HG03175 (cell line): ENCODE data around the gene PTPRD.

ENCODE experiments used
- ATAC-seq: cut with Tn5 transposase; IDR thresholded peaks from one replicate; pipeline ENCODE4 v1.9.1; 2021; ENCODE audit warnings: mild to moderate bottlenecking, moderate library complexity; ENCODE audit not compliant: unreplicated experiment

The PTPRD gene

DNA sequence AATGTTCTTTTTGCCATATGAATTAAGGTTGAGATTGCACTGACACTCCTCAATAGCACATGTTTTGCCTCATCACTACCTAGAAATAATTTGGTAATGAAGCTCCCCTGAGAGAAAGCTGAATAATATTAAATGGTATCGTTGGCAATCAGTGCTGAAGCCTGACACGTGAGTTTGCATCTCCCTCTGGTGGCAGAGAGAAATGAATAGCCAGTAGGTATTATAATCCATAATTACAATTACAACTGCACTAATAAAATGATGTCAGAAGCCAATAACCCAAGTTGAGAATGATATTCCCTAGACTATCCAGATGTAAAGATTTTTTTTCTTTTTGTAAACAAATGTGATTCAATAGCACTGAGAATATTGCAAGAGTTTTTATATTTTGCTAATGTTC is 700.3 kb downstream of the PTPRD start:
- peak; percentile 59 for ATAC-seq

DNA sequence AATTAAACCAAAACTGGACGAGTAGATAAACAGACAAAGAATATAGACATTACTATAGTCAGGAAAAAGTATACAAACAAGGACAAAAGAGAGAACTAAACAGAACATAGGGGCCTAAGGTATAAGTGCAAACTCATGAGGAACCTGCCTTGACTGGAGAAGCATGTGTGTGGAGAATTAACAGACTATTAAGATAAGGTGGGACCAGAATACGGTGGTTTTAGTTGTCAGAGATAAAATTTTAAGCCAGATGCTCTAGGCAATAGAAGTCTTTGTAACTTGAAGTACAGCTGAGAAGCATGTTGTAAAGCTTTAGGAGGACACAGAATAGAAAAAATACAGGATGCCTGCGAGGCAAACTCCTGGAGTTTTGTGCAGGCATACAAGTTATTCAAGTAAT is 707.1 kb downstream of the PTPRD start:
- ATAC-seq: no peak

DNA sequence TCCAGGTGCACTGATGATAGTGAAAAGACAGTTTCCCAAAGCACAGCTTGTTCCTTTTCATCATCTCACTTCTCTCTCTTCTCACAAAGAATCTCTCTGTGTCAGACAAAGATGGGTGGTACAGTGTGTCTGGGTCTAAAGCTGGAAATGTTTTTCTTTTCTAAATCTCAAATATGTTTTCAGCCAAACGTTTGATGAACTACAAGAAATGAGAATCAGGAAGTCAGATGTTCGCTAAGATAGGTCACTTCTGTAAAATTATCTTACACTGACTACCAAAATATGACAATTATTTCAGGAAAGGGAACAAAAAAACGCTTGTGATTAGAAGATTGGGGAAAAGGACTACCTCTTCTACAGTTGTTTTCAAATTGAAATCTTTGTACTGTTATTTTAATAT is 708.8 kb downstream of the PTPRD start:
- no peak for ATAC-seq

DNA sequence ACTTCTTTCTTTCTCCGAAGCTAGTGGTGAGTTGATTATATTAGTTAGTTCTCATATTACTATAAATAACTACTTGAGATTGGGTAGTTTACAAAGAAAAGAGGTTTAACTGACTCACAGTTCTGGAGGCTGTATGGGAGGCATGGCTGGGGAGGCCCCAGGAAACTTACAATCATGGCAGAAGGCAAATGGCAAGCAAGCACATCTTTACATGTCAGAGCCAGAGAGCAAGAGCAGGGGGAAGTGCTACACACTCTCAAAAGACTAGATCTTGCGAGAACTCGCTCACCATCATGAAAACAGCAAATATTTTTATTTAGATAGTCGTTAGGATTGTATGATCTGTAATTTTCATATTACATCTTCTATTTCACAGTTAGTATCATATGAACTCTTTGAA is 711.2 kb downstream of the PTPRD start:
- ATAC-seq: no peak

DNA sequence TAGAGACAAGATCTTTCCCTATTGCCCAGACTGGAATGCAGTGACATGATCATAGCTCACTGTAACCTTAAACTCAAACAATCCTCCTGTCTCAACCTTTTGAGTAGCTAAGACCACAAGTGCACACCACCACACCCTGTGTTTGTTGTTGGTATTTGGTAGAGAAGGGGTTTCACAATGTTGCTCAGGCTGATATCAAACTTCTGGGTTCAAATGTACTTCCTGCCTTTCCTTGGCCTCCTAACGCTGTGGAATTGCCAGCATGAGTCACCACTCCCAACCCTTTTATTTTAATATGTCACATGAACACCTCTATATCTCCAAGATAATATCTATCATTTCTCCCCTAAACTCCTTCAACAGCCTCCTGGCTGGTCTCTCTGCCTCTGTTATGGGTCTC is 719.0 kb downstream of the PTPRD start:
- no peak for ATAC-seq

DNA sequence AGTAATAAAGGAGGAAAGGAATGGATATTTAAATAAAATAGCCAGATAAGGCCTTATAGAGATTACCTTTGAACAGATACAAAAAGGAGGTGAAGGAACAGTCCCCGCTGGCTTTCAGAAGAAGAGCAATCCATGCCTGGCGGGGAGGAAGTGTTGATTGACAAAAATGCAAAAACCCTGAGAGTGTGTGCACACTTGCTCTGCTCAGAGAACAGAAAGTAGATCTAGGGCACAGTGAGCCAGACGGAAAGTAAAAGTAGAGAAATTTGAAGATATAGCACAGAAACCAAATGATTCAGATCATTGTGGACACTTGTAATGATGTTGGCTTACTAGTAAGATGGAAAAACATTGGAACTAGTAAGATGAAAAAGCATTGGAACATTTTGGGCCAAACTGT is 720.6 kb downstream of the PTPRD start:
- no peak for ATAC-seq

DNA sequence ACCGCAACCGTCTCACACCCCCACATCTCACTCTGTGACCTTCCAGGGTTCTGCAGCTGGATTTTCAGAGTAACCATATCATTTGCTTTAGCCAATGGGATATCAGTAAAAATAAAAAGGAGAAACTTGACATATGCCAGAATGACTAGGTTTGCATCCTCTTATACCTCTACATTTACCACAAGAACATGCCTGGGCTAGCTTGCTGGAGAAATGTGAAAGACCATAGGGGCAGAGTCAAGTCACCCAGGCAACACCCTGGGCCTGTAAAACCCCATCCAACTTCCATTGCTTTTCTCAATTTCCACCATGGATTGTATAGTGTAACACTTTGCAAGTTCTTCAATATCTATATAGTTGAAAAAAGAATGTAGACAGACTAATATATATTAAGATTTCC is 731.1 kb downstream of the PTPRD start:
- ATAC-seq: no peak

DNA sequence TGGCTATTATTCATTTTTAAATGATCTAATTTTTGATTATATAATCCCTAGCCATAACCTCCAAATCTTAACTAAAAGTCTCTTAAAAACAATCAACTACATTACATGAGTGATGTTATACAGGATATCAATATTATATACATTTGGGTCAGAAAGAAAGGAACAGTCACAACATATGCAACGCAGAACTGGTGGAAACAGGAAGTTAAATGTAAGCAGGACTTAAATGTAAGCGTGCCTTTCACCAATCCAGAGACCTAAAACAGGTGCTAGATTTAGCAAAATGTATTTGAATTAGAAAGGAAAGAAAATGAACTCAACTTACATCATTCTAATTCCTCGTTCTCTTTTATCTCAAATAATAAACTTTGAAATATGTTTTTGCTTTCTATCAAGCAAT is 738.5 kb downstream of the PTPRD start:
- ATAC-seq: peak; percentile 48

DNA sequence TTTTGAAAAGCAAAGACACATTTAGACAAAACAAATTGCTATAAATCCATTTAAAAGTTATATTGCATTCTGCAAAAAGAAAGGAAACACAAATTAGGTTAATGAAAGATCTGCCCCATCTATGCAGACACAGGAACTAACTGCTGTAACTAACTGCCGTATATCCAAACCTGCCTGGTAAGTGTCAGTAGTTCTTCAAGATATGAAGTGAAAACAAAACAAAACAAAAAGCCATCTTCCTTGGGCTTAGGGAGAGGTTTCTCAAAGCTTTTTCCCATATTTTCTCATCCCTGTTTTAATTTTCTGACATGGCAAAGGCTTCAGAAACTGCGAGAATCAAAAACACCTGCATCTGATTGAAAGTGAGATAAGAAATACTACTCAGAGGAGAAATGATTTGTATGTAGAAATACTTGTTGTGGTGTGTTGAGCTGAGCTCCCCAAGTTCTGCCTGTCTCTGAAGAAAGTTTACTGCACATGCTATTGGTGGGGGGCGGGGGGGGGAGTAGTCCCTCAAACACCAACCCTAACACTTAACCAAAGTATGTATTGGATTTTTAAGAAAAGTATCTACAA is 750.5 kb downstream of the PTPRD start:
- ATAC-seq: no peak

DNA sequence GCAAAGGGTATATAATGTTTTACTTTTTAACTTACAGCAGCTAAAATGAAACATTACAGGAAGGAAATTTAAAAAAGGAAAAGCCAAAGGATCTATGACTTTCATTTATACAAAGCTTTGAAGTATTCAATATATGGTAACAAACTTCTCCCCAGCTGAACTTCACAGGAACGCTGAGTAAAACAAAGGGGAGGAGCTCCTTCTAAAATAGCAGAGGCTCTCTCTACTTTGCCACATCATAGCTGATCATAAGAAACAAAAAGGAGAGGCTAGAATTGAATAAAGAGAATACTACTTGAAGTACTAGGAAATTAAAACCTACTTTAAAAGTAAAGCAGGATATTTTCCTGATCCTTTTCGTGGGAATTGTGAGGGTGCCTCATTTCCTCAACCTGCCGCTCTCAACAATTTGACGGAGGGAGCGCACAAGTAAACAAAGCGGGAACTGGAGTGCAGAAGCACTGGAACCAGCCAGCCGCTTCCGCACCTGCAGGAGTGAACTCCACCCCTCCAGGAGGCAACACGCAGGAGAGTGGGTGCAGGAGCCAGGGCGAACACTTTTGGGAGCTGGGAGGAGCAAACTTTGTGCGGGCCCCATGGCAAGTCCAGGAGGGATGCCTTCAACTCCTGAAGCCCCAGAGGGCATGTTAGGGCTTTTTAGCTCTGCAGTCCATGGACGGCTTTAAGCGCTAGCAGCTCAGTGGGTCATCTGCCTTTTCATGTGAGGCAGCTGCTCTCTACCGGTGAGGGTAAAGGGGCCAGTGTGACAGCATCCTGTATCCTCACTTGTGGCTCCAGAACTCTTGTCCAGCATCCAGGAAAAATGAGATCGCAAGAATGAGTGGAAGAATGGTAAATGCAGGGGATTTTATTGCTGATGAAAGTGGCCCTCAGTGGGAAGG is 757.4 kb downstream of the PTPRD start:
- no peak for ATAC-seq

DNA sequence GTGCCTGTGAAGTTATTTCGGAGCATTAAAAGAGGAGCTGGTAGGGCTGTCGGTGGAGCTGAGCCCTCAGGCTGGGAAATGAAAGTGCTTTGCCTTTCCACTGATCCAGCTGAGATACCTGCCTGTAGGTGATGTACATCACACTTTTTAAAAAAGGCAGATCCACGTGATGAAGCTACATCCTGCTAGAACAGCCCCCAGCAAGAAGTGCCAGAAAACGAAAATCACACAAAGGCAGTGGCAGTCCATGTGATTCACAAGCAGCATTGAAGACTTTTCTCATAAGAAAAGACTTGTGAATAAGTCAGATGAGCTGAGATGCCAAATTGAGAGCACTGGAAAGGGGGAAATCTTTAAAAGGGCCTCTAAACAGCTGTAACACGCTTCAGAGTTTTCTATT is 765.1 kb downstream of the PTPRD start:
- ATAC-seq: peak; percentile 32

DNA sequence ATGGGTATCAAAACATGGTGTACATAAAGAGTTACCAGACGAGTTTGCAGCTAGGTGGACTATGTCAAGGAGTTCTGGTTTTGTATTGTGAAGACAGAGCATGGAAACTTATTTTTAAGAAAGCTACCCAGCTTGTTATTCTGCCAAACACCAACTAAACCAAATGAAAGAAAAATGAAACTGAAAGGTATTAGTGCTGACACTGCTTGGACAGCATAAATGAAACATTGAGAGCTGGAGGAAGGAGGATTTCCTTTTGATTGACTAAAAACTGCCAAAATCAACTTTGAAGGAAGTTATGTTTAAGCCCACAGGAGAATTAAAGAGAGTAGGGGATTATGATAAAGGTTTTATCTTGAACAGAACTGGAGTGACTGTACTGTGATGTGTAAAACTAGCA is 766.2 kb downstream of the PTPRD start:
- ATAC-seq: peak; percentile 87

DNA sequence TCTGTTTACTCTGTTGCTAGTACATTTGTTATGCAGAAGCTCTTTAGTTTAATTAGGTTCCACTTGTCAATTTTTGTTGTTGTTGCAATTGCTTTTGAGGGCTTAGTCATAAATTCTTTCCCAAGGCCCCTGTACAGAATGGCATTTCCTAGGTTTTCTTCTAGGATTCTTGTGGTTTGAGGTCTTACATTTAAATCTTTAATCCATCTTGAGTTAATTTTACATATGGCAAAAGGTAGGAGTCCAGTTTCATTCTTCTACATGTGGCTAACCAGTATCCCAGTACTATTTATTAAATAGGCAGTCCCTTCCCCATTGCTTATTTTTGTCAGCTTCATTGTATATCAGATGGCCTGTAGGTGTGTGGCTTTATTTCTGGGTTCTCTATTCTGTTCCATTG is 792.4 kb downstream of the PTPRD start:
- ATAC-seq: no peak

DNA sequence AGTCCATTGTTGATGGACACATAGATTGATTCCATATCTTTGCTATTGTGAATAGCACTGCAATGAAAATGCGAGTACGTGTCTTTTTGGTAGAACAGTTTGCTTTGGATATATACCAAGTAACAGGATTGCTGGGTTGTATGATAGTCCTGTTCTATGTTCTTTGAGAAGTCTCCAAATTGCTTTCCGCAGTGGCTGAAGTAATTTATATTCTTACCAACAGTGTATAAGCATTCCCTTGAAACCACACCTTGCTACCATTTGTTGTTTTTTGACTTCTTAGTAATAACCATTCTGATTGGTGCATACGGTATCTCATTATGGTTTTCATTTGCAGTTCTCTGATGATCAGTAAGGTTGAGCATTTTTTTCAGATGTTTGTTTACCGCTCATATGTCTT is 792.9 kb downstream of the PTPRD start:
- ATAC-seq: no peak

DNA sequence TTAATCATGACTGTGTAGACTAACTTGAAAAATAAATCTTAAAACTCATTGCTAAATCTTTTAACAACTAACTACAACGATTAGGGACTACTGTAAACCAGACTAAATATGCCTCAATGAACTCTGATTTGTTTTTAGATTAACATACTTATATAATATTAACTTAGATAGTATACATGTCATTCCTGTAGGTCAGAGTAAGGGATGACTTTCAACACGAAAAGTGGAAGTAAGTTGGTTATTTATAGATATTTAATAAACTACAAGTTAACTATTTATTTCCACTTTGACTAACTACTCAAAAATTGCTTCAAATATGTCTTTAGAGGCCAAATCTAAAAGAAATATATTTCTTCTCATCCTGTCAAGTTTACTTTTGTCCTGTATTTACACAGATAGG is 795.6 kb downstream of the PTPRD start:
- peak; percentile 77 for ATAC-seq

DNA sequence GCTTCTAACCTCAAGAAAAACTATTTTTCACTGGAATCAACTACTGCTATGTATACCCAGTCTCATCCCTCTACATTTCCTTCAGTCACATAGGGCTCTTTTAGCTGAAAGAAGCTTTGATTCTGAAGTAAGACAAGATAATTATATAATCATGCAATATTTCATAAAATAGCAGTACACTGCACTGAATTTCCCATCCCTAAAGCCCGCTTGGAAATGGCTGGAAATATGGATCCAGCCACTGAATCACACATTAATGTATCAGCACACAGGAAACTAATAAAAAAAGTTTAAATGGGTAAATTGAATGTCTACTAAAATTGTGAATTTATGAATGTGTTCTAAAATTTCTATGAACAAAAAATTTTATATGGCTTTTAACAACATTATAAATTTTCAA is 808.7 kb downstream of the PTPRD start:
- ATAC-seq: no peak

DNA sequence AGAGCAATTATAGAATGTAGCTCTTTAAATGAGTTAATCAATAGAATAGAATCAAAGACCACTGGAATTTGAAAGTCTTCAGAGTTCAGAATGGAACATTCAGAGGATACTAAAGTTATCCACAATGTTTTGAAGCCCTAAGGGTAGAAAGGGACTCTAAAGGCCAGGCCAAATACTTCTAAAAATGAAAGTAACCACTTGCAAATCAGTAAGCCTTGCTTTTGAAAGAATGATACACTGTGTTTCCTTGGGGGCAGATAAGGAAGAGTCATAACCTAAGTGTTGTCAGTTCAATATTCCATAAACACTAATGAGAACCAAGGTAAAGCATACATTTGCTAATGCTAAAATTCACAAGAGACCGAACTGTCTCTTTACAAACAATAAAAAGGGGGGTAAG is 813.5 kb downstream of the PTPRD start:
- peak; percentile 62 for ATAC-seq

DNA sequence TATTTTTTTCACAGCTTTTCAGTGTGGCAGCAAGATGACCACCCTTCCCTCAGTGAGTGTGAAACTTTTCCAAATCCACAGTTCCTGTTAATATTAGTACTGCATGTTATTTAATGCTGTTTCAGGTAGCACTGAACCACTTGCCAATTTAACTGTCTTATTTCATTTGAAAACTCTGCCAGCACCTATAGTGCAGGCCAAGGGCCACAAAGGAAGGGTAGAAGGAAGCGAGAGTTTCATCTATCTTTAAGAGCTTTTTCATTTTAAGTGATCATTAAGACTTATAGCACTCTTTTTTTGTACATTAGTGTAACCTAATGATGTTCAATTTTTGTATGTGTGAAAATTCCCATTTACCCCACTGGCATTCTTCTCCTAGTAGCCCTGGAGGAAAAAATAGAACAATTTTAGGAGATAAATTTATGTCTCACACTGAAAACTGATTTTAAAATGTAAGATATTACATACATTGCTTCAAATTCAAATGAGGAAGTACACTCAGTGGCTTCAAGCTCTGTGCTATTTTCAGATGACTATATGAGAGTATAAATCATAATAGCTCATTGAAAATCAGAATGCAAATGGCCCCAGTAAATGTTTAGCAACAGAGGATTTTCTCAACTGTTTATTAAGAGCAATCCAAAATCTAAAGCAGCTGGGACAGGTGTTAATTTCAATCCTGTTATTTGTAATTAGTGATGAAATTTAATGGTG is 820.5 kb downstream of the PTPRD start:
- peak; percentile 78 for ATAC-seq

DNA sequence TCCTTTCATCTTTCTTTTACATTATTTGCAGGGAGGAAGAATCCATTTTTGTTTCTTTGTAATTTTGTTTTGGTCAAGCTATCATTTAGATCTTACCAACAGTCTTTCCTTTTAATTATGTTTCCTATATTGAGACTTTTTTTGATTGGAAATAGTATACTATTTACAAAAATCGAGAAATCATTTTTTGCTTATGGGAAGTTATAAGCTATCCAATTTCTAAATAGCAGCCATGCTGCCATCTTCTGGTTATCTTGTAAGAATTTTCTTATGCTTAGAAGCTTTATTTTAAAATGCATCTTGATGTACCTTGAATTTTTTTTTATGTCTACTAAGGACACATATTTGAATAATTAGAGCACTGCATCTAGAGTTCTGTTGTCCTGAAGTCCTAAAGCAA is 821.2 kb downstream of the PTPRD start:
- ATAC-seq: no peak

DNA sequence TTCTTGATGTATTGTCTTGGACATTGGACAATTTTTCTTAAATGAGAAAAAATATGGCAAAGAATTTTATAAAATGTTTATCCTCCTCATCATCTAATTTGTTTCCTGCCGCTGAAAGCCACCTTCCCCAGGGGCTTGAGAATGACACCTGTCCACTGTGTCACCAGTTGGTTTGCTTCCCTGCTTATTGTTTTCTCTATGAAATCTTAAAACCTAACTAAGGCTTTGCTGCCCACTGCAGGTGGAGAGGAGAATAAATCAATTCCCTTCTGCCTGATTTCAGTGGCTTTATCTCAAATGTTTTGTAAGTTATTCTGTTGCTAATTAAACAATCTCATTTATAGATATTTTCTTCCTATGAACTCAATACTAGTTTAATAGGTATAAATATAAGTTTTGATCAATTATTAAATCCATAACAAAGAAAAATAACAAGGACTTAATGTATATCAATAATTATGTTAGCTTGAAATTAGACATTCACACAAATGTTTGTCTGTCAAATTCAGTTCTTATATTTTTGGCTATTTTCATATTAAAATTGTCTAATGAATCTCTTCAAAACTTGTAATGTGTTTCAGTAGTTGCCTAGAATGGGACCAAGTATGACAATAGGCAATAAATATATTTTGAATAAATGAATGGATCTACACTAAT is 822.5 kb downstream of the PTPRD start:
- ATAC-seq: peak; percentile 72

DNA sequence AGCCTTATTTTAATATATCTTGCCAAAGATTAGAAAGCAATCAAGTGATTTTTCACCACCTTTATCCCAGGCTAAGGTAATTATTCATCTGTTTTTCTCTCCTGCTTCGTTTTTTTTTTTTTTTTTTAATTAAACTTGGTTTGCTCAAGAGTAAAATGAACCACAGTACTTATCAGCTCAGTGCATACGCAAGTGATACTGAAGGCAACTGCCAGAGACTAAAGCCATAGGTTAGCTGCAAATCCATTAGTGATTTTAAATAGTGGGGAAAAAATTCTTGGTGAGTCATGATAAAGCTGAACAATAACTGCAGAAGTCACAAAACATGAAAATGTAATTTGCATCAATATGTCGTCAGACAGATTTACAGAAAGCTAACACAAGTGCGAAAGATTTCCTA is 829.1 kb downstream of the PTPRD start:
- no peak for ATAC-seq
